G401 (cell line): ENCODE data around the gene COG5. TPM values are rescaled to one million over a fixed set of nuclear protein-coding genes. Genes with fewer than 3 reads are reported as not detected.
A peak's percentile ranks its signal among the peaks of the same experiment; 100 is the strongest.

Experiments
- DNase-seq: peaks from one replicate; pipeline ENCODE4 v3.0.0-alpha.2; 2015; ENCODE audit warnings: low spot score
- in situ Hi-C: cut with HindIII; loops from 2 replicates; pipeline ENCODE4 v1.10.0; 2016; ENCODE audit warnings: low sequenced_read_pairs, mixed read lengths
- total RNA-seq: library from RNA; depleted of rRNA; stranded (reverse); fragments of >200 nt; shearing (Covaris generic); gene quantifications from 2 replicates; pipeline ENCODE4 v1.2.3, GENCODE V29; 2014

Gene COG5
- total RNA-seq, 1 experiment from 2014 or later, result 65.3 TPM

DNA sequence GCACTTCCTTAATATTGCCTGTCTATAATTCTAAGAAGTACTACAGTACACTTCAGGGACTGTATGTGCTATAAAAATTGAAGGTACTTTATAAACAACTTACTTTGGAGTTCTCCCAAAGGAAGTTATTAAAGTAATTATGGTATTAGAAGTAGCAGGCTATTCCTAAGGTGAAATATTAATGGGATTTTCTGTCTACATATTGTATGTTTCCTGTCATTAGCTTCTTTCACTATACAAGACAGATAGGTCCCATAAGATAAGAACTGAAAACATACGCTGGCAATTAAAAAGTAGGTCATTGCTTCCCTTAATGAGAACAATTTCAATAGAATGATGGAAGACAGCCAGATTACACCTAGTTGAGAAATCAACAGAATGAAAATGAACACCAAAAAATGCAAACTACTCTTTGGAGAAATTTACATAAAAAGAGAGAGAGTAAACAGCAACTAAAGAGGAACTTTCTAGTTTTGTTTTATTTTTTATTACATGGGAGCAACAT is 248.0 kb downstream of the COG5 start:
- in situ Hi-C loops, result no loop called here
- peak; percentile 80 for DNase-seq

DNA sequence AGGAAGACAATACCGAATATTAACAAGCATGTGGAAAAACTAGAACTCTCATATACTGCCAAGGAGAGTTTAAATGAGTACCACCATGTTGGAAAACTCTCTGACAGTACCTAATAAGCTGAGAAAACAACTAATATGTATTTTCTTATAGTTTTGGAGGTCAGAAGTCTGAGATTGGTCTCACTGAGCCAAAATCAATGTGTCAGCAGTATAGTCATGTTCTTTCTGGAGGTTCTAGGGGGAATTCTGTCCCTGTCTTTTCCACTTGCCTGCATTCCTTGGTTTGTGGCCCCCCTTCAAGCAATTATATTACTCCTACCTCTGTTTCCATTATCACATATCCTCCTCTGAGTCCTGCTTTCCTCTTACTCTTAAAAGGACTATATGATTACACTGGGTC is 250.4 kb downstream of the COG5 start:
- in situ Hi-C loops, result no loop called here

GRCh38 chr7:107312418-107312817 is 251.3 kb downstream of the COG5 start:
- DNase-seq, result no peak
- in situ Hi-C loops, result no loop called here

More for the DNA sequence above, 250.4 kb downstream of the COG5 start:
- no peak for DNase-seq

- in situ Hi-C loops, result no loop called here
- no peak for DNase-seq
Measured at GRCh38 chr7:107309296-107309695, 254.4 kb downstream of the COG5 start.

GRCh38 chr7:107304636-107305035 is 259.1 kb downstream of the COG5 start:
- in situ Hi-C loops, result no loop called here
- peak; percentile 81 for DNase-seq

GRCh38 chr7:107304063-107304462 is 259.7 kb downstream of the COG5 start:
- no peak for DNase-seq
- in situ Hi-C loops, result no loop called here

- DNase-seq, result no peak
- in situ Hi-C loops, result no loop called here
Measured at GRCh38 chr7:107302250-107302847, 261.4 kb downstream of the COG5 start.

GRCh38 chr7:107294182-107294581 is 269.5 kb downstream of the COG5 start:
- no peak for DNase-seq
- in situ Hi-C loops, result no loop called here

DNA sequence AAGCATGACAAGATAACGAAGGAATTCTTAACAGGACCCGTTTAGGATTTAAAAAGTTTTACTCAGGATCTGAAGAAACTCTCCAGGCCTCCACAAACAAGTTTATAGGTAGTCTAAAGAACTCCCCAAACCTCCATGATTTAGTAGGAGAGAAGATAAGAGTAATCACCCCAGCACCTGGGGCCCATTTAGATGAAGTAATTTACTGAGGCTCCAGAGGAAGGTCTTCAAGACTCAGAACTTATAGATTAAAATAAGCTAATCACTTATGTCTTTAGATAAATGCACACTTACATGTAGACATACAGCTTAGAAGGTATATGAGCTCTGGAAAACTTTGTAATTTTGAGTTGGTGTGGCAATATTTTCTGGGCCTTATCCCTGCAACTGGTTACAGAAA is 271.1 kb downstream of the COG5 start:
- DNase-seq, result no peak
- in situ Hi-C loops, result no loop called here

DNA sequence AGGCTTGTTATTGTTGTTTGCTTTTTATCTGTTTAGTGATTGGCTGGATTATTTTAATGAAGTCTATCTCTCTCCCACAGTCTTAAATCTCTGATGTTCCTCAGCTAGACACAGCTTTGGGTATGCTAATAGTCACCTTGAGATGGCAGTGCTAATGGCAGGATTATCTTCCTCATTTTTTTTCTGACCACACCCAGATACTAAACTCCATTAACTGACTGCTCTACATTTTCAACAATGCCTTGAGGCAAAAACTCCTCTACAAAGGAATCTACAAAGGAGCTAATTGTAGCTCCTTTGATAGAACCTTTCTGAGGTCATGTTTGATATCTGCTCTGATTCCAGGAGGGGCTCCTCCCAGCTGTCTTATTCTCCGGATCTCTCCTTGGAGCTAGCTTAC is 272.3 kb downstream of the COG5 start:
- in situ Hi-C loops, result no loop called here
- no peak for DNase-seq

GRCh38 chr7:107286751-107287621 is 276.7 kb downstream of the COG5 start:
- DNase-seq, result peak; percentile 57
- in situ Hi-C loops, result no loop called here

GRCh38 chr7:107284911-107285479 is 278.7 kb downstream of the COG5 start:
- in situ Hi-C loops, result no loop called here
- no peak for DNase-seq

DNA sequence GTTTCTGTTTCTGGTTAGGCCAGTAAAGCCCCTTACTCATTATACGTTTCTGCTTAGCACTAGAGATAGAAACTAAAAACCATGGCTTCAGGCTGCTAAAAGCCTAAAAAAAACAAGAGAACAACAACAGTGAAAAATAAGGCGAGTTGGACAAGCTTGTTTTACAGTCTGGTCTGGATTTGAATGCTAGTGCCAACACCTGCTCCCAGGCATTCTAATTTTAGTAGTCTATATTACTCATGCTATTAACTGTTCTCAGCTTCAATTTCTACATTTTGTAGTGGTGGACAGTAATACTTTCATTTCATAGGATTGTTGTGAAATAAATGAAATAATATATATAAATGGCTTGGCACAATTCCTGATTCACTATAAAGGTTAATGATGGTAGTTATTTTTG is 286.4 kb downstream of the COG5 start:
- peak; percentile 67 for DNase-seq
- in situ Hi-C loops, result no loop called here

- in situ Hi-C loops, result no loop called here
- DNase-seq, result no peak
Measured at GRCh38 chr7:107276220-107276827, 287.4 kb downstream of the COG5 start.

DNA sequence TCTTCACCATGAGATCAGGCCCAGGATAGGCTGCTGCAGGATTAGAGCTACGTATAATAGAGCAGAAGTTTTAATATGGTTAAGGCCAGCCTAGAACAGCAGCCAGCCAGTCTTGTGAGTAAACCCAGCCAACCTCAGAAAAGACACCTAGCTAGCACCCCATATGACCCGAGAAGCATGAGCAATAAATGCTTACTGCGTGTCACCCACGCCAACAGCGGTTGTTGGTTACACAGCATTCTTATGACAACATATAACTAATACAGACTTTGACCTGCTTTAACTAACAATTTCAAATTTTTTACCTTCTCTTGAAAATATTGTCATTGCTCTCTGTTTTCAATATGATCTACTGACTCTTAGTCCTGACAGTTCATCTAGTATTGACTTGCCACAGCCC is 289.2 kb downstream of the COG5 start:
- in situ Hi-C loops, result no loop called here
- DNase-seq, result no peak

DNA sequence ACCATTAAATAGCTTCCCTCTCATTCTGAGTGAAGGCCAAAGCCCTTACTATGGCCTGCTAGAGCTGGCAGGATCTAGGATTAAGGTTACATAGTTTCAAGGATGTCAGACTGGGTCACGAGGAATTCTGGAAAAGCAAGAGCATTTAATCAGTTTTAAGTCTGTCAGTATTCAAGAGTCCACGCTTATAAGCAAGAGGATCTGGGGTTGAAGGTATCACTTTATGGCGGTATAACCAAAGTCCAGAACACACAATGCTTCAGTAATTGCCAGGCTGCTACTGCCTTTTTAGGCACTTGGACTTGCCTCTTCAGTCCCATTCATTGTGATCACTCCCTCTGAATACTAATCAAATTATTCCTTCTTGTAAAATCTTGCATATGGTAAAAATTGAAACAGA is 293.9 kb downstream of the COG5 start:
- DNase-seq, result no peak
- in situ Hi-C loops, result no loop called here

DNA sequence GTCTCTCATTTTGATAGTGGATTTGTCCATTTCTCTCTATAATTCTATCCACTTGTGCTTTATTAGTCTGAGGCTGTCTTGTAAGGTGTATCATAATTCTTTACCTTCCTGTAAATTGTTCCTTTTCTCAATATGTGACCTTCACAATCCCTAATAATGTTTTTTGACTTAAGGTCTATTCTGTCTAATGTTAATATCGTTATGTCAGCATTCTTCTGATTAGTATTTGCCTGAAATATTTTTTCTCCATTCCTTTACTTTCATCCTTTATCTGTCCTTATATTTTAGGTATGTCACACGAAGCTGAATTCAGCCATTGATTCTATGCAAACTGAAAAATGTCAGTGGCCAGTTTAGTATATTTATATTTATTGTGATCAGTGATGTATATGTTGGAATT is 295.1 kb downstream of the COG5 start:
- no peak for DNase-seq
- in situ Hi-C loops, result no loop called here

DNA sequence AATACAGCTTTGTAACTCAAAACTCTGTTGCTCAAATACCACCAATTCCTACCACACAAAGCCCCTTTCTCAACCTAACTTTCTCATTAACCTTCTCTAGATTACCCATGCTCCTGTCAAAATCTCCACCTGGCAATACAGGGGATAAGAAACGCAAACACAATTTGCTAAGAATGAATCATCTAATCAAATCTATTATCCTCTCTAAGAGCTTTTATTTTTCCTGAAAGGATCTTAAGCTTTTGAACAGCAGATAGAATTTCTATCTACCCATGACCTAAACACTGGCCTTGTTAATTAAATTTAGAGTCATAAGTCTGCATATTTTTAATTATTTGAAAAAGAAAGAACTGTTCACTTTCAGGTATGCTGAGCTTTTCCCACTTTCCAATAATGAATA is 296.6 kb downstream of the COG5 start:
- no peak for DNase-seq
- in situ Hi-C loops, result no loop called here

- in situ Hi-C loops, result no loop called here
- no peak for DNase-seq
Measured at GRCh38 chr7:107264723-107265122, 299.0 kb downstream of the COG5 start.

GRCh38 chr7:107262857-107263256 is 300.9 kb downstream of the COG5 start:
- peak; percentile 88 for DNase-seq
- in situ Hi-C loops, result no loop called here
